ENCODE results near the gene ABCB8. TPM values are rescaled to one million over a fixed set of nuclear protein-coding genes. Genes with fewer than 3 reads are reported as not detected.

Gene ABCB8
- total and polyA plus RNA-seq, 9 of the 15 experiments (the other 6 are each of a cell fraction or from before 2014, with no cell fraction given) = 7.6 to 106 (median 36.3) TPM

DNA sequence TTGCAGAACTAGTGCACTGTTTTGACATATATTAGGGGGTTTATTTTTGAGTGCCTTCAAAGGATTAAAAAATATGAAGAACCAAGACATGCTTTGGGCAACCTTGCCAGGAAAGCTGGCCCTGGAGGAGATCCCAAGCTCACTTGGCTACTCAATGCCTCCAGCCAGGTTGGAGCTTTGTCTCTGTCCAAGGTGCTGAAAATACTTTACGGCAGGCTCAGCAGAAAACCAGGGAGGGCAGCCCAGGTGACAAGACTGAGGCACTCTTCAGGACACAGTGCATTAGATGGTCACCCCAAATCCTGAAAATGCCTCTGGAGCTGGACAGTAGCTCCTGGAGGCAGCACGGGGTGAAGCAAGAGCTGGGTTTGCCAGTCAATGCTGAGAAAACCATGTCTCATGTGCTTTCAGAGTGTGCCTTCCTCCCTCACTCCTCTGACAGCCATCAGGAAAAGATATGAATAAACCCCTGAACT, 44.3 kb upstream of the ABCB8 start (continued):
- TF ChIP-seq, protein P1, sequence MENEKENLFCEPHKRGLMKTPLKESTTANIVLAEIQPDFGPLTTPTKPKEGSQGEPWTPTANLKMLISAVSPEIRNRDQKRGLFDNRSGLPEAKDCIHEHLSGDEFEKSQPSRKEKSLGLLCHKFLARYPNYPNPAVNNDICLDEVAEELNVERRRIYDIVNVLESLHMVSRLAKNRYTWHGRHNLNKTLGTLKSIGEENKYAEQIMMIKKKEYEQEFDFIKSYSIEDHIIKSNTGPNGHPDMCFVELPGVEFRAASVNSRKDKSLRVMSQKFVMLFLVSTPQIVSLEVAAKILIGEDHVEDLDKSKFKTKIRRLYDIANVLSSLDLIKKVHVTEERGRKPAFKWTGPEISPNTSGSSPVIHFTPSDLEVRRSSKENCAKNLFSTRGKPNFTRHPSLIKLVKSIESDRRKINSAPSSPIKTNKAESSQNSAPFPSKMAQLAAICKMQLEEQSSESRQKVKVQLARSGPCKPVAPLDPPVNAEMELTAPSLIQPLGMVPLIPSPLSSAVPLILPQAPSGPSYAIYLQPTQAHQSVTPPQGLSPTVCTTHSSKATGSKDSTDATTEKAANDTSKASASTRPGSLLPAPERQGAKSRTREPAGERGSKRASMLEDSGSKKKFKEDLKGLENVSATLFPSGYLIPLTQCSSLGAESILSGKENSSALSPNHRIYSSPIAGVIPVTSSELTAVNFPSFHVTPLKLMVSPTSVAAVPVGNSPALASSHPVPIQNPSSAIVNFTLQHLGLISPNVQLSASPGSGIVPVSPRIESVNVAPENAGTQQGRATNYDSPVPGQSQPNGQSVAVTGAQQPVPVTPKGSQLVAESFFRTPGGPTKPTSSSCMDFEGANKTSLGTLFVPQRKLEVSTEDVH (IDR thresholded peaks at IDR 0.05; ENCODE audit: low read depth, partially characterized antibody) = no peak
- no peak for TF ChIP-seq ZNF165 (CRISPR knock-in tag; IDR thresholded peaks at IDR 0.05; ENCODE audit: borderline replicate concordance)
- TF ChIP-seq, protein P2, sequence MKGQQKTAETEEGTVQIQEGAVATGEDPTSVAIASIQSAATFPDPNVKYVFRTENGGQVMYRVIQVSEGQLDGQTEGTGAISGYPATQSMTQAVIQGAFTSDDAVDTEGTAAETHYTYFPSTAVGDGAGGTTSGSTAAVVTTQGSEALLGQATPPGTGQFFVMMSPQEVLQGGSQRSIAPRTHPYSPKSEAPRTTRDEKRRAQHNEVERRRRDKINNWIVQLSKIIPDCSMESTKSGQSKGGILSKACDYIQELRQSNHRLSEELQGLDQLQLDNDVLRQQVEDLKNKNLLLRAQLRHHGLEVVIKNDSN (CRISPR knock-in tag; IDR thresholded peaks at IDR 0.05) = 0 out of 2 replicates have a peak, but pooled peaks have one; percentile 13
- TF ChIP-seq, protein P3, sequence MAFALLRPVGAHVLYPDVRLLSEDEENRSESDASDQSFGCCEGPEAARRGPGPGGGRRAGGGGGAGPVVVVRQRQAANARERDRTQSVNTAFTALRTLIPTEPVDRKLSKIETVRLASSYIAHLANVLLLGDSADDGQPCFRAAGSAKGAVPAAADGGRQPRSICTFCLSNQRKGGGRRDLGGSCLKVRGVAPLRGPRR (CRISPR knock-in tag; IDR thresholded peaks at IDR 0.05) = no peak; the same call in 1 of the 2 replicates
- TF ChIP-seq SMAD3 (CRISPR knock-in tag; conservative IDR thresholded peaks at IDR 0.05) = 0 out of 2 replicates have a peak, but pooled peaks have one; percentile 12
- no peak for TF ChIP-seq BRD9 (IDR thresholded peaks at IDR 0.05; ENCODE audit: low read depth, partially characterized antibody)
- no peak for TF ChIP-seq STAG1 (CRISPR knock-in tag; IDR thresholded peaks at IDR 0.05; ENCODE audit: borderline replicate concordance)
- TF ChIP-seq, protein P4, sequence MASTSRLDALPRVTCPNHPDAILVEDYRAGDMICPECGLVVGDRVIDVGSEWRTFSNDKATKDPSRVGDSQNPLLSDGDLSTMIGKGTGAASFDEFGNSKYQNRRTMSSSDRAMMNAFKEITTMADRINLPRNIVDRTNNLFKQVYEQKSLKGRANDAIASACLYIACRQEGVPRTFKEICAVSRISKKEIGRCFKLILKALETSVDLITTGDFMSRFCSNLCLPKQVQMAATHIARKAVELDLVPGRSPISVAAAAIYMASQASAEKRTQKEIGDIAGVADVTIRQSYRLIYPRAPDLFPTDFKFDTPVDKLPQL (IDR thresholded peaks at IDR 0.05; ENCODE audit: extremely low read depth, insufficient read length) = no peak
- TF ChIP-seq ZNF197 (CRISPR knock-in tag; IDR thresholded peaks at IDR 0.05; ENCODE audit: low read depth) = peak; percentile 83
- TF ChIP-seq GTF2F1 (IDR thresholded peaks at IDR 0.05; ENCODE audit: low read depth, low read length) = no peak
- TF ChIP-seq TEAD2 (tag; IDR thresholded peaks at IDR 0.05) = no peak
- no peak for TF ChIP-seq HEY1 (CRISPR knock-in tag; IDR thresholded peaks at IDR 0.05; ENCODE audit: borderline replicate concordance)

Measured in K562 (cell line).